ENCODE results near the gene SLC40A1. TPM values are rescaled to one million over a fixed set of nuclear protein-coding genes. Genes with fewer than 3 reads are reported as not detected.

The SLC40A1 gene
- total and polyA plus RNA-seq, 2 of the 8 experiments (the other 6 are each of a cell fraction or from before 2014, with no cell fraction given) = 0.03 TPM; not detected in 1

- H3K36me3 ChIP-seq (ENCODE audit: control insufficient read depth in 2 of 4, insufficient read depth in 4 of 4, low read length in 3 of 4) = no peaks in the 10 kb centered on the region
- no peak overlapping the region for H3K9ac ChIP-seq (replicated peaks in 1 of 4; ENCODE audit: extremely low read depth in 1 of 4, low read depth in 3 of 4, low read length in 3 of 4)
- no peak overlapping the region for H2AK5ac ChIP-seq (ENCODE audit: low read depth, low read length)
- H4K91ac ChIP-seq (replicated peaks; ENCODE audit: insufficient read length, low read length) = no peak overlapping the region
- H3K23me2 ChIP-seq (ENCODE audit: low read depth, low read length) = no peaks in the 10 kb centered on the region
- no peaks in the 10 kb centered on the region for H3K79me1 ChIP-seq (ENCODE audit: low read depth, low read length)
- H3K23ac ChIP-seq (ENCODE audit: insufficient read length) = no peak overlapping the region
- no peak for FAIRE-seq
- no peak overlapping the region for H3K4ac ChIP-seq (replicated peaks; ENCODE audit: insufficient read length, low read depth, low read length)
- WGBS, 2 experiments (ENCODE audit: extremely low coverage in 1 of 2, insufficient coverage in 1 of 2, insufficient read length in 1 of 2, insufficient replicate concordance in 2 of 2, low coverage in 1 of 2, low lambda C conversion rate in 2 of 2, missing lambda C conversion rate in 1 of 2) = 88% methylated on average over 2 of the region's 2 CpGs; no CpG with 5 or more reads in 1 of the 2 experiments
- no peaks in the 10 kb centered on the region for H3K79me2 ChIP-seq (ENCODE audit: control insufficient read depth in 1 of 2, insufficient read depth in 2 of 2, low read length in 2 of 2)
- no peak overlapping the region for H2BK12ac ChIP-seq (ENCODE audit: low read depth, low read length)
- no peak for DNase-seq (ENCODE audit: low read depth in 1 of 2, low spot score in 2 of 2)
- no peak overlapping the region for H2AFZ ChIP-seq (ENCODE audit: low read length)
- H4K5ac ChIP-seq (ENCODE audit: insufficient read length, low read depth, low read length) = no peak overlapping the region
- POLR2A ChIA-PET (ENCODE audit: partially characterized antibody) = no interaction called here
- H2BK15ac ChIP-seq (ENCODE audit: low read length) = no peak overlapping the region
- no peak overlapping the region for H3K4me3 ChIP-seq (ENCODE audit: extremely low read depth in 1 of 4, insufficient read depth in 2 of 4, low read depth in 3 of 4, low read length in 4 of 4)
- CTCF ChIA-PET (ENCODE audit: partially characterized antibody) = interaction anchor here (1.1 kb wide), 1 partner anchor 16 kb away, joined by 3 read pairs; no protein-coding TSS in a partner anchor
- H3K27ac ChIP-seq (ENCODE audit: low read depth, low read length) = no peak overlapping the region
- no peak overlapping the region for H4K8ac ChIP-seq (ENCODE audit: extremely low read depth, insufficient read depth, low read length)
- H3K27me3 ChIP-seq (replicated peaks in 1 of 4; ENCODE audit: control insufficient read depth in 3 of 4, extremely low read depth in 1 of 4, insufficient read depth in 3 of 4, low read length in 3 of 4) = no peaks in the 10 kb centered on the region
- H3K18ac ChIP-seq (ENCODE audit: extremely low read depth, low read length) = no peak overlapping the region
- H4K20me1 ChIP-seq (replicated peaks in 1 of 2; ENCODE audit: control insufficient read depth in 1 of 2, insufficient read depth in 2 of 2, low read length in 2 of 2) = no peaks in the 10 kb centered on the region
- no peak overlapping the region for H2BK120ac ChIP-seq (replicated peaks; ENCODE audit: low read depth, low read length)
- no peak overlapping the region for H2BK5ac ChIP-seq (ENCODE audit: low read depth, low read length)
- H3K4me2 ChIP-seq (ENCODE audit: insufficient read depth in 1 of 2, low read depth in 2 of 2, low read length in 2 of 2) = no peak overlapping the region
- no peak overlapping the region for H3K14ac ChIP-seq (ENCODE audit: insufficient read length)
- H3K4me1 ChIP-seq (replicated peaks in 1 of 4; ENCODE audit: control insufficient read depth in 3 of 4, insufficient read depth in 4 of 4, low read length in 3 of 4) = peaks cover 0 to 6% (median 2%) of the 10 kb centered on the region in 4 experiments; a peak in 2 of 7 replicates
- no peak overlapping the region for H3K56ac ChIP-seq (replicated peaks; ENCODE audit: insufficient read length, low read depth, low read length)
- H2BK20ac ChIP-seq (ENCODE audit: low read length) = no peak overlapping the region
- no peaks in the 10 kb centered on the region for H3K9me3 ChIP-seq (ENCODE audit: insufficient read depth in 2 of 2, low read depth in 1 of 2, low read length in 1 of 2)
- TF ChIP-seq POLR2AphosphoS5 (IDR thresholded peaks at IDR 0.05; ENCODE audit: low read depth, low read length) (no peak), SP1 (IDR thresholded peaks at IDR 0.05; ENCODE audit: low read depth, low read length) (no peak), TAF7 (optimal IDR thresholded peaks at IDR 0.05; ENCODE audit: borderline replicate concordance, low read depth, low read length) (no peak), RAD21 (IDR thresholded peaks at IDR 0.05 in 1 of 2, conservative IDR thresholded peaks at IDR 0.05 in 1 of 2; ENCODE audit: low read depth in 2 of 2, low read length in 2 of 2) (no peak), CHD2 (IDR thresholded peaks at IDR 0.05; ENCODE audit: low read length) (no peak), SIN3A (conservative IDR thresholded peaks at IDR 0.05 in 1 of 2, IDR thresholded peaks at IDR 0.05 in 1 of 2; ENCODE audit: low read depth in 1 of 2, low read length in 2 of 2) (no peak), ATF2 (IDR thresholded peaks at IDR 0.05; ENCODE audit: low read length) (no peak), POU5F1 (IDR thresholded peaks at IDR 0.05; ENCODE audit: low read depth, low read length) (no peak), ASH2L (IDR thresholded peaks at IDR 0.05; ENCODE audit: low read length) (no peak), GABPA (IDR thresholded peaks at IDR 0.05; ENCODE audit: borderline replicate concordance, insufficient read depth, low read length) (no peak), NRF1 (IDR thresholded peaks at IDR 0.05; ENCODE audit: low read depth, low read length) (no peak)
Observed at GRCh38 chr2:189555232-189555631, 25.4 kb downstream of the SLC40A1 start.

Data from H1 (cell line).